ENCODE measurements around the gene THEMIS.
"Not testable (repeated sequence)": the region's sequence is repeated elsewhere in the genome, so short reads cannot be mapped to it uniquely, and the experiment has no call there.

Gene THEMIS

GRCh38 chr6:127917766-127918165 is 16.9 kb upstream of the THEMIS start:
- no peak for FAIRE-seq
- no peak for DNase-seq (ENCODE audit: insufficient read length, low spot score)

GRCh38 chr6:127914240-127914639 is 13.4 kb upstream of the THEMIS start:
- FAIRE-seq (no peak), DNase-seq (ENCODE audit: insufficient read length, low spot score) (no peak)

GRCh38 chr6:127912914-127913313 is 12.1 kb upstream of the THEMIS start:
- FAIRE-seq (no peak), DNase-seq (ENCODE audit: insufficient read length, low spot score) (no peak)

- FAIRE-seq (no peak), DNase-seq (ENCODE audit: insufficient read length, low spot score) (no peak)
Observed at GRCh38 chr6:127907960-127908640, 7.2 kb upstream of the THEMIS start.

- FAIRE-seq (no peak), DNase-seq (ENCODE audit: insufficient read length, low spot score) (no peak)
Observed at GRCh38 chr6:127904160-127904559, 3.3 kb upstream of the THEMIS start.

- no peak for FAIRE-seq
Observed at GRCh38 chr6:127902933-127903332, 2.1 kb upstream of the THEMIS start.

GRCh38 chr6:127897484-127897883 is 3.4 kb downstream of the THEMIS start:
- no peak for FAIRE-seq
- DNase-seq (ENCODE audit: insufficient read length, low spot score), result no peak

More at GRCh38 chr6:127902933-127903332, 2.1 kb upstream of the THEMIS start:
- no peak for DNase-seq (ENCODE audit: insufficient read length, low spot score)

GRCh38 chr6:127894051-127894450 is 6.8 kb downstream of the THEMIS start:
- FAIRE-seq, result no peak

GRCh38 chr6:127893541-127893940 is 7.3 kb downstream of the THEMIS start:
- DNase-seq (ENCODE audit: insufficient read length, low spot score) (no peak), FAIRE-seq (no peak)

More at GRCh38 chr6:127894051-127894450, 6.8 kb downstream of the THEMIS start:
- DNase-seq (ENCODE audit: insufficient read length, low spot score), result no peak

- FAIRE-seq (no peak), DNase-seq (ENCODE audit: insufficient read length, low spot score) (no peak)
Observed at GRCh38 chr6:127891731-127892326, 9.0 kb downstream of the THEMIS start.

GRCh38 chr6:127886603-127887002 is 14.3 kb downstream of the THEMIS start:
- no peak for FAIRE-seq
- DNase-seq (ENCODE audit: insufficient read length, low spot score), result no peak

- no peak for DNase-seq (ENCODE audit: insufficient read length, low spot score)
- no peak for FAIRE-seq
Observed at GRCh38 chr6:127884134-127884533, 16.7 kb downstream of the THEMIS start.

- not testable (repeated sequence) for DNase-seq (ENCODE audit: insufficient read length, low spot score); FAIRE-seq
Observed at GRCh38 chr6:127881949-127882348, 18.9 kb downstream of the THEMIS start.

GRCh38 chr6:127880429-127880828 is 20.4 kb downstream of the THEMIS start:
- FAIRE-seq (no peak), DNase-seq (ENCODE audit: insufficient read length, low spot score) (no peak)

- FAIRE-seq (no peak), DNase-seq (ENCODE audit: insufficient read length, low spot score) (no peak)
Observed at GRCh38 chr6:127879685-127880084, 21.2 kb downstream of the THEMIS start.

- FAIRE-seq (no peak), DNase-seq (ENCODE audit: insufficient read length, low spot score) (no peak)
Observed at GRCh38 chr6:127878115-127878514, 22.7 kb downstream of the THEMIS start.

GRCh38 chr6:127877231-127877630 is 23.6 kb downstream of the THEMIS start:
- DNase-seq (ENCODE audit: insufficient read length, low spot score), result no peak
- FAIRE-seq, result no peak

GRCh38 chr6:127869772-127870404 is 31.0 kb downstream of the THEMIS start:
- FAIRE-seq (no peak), DNase-seq (ENCODE audit: insufficient read length, low spot score) (no peak)

- no peak for DNase-seq (ENCODE audit: insufficient read length, low spot score)
- no peak for FAIRE-seq
Observed at GRCh38 chr6:127869183-127869582, 31.7 kb downstream of the THEMIS start.

- FAIRE-seq (no peak), DNase-seq (ENCODE audit: insufficient read length, low spot score) (no peak)
Observed at GRCh38 chr6:127868338-127868737, 32.5 kb downstream of the THEMIS start.

- no peak for FAIRE-seq
Observed at GRCh38 chr6:127866766-127867165, 34.1 kb downstream of the THEMIS start.

GRCh38 chr6:127865108-127865507 is 35.8 kb downstream of the THEMIS start:
- DNase-seq (ENCODE audit: insufficient read length, low spot score) (no peak), FAIRE-seq (no peak)

More at GRCh38 chr6:127866766-127867165, 34.1 kb downstream of the THEMIS start:
- no peak for DNase-seq (ENCODE audit: insufficient read length, low spot score)
